HepG2 (cell line): ENCODE measurements around the gene FXYD6. TPM values are rescaled to one million over a fixed set of nuclear protein-coding genes. Genes with fewer than 3 reads are reported as not detected.

Experiments
- ARHGAP35 ChIP-seq: sonication (generic); formaldehyde crosslinking; IDR thresholded peaks from 2 replicates; pipeline ENCODE4 v1.9.0; 2022; ENCODE audit warnings: mild to moderate bottlenecking, inconsistent platforms, moderate library complexity, missing genetic modification reagents, borderline replicate concordance
- BRD4 ChIP-seq: sonication (generic); formaldehyde crosslinking; IDR thresholded peaks from 2 replicates; pipeline ENCODE4 v1.4.0; 2020; ENCODE audit warnings: missing genetic modification reagents
- ELF4 ChIP-seq: sonication (generic); formaldehyde crosslinking; IDR thresholded peaks from 2 replicates; pipeline ENCODE4 v1.5.0; 2020; ENCODE audit warnings: missing genetic modification reagents, mild to moderate bottlenecking, moderate library complexity, borderline replicate concordance
- MEIS1 ChIP-seq: sonication (generic); formaldehyde crosslinking; IDR thresholded peaks from 2 replicates; pipeline ENCODE4 v1.9.0; 2021; ENCODE audit warnings: mild to moderate bottlenecking, missing genetic modification reagents, moderate library complexity, borderline replicate concordance
- NFIB ChIP-seq: sonication (generic); formaldehyde crosslinking; IDR thresholded peaks from 2 replicates; pipeline ENCODE4 v1.9.0; 2021; ENCODE audit warnings: missing genetic modification reagents, mild to moderate bottlenecking, borderline replicate concordance
- PLRG1 ChIP-seq: fragments of 450-650 bp; conservative IDR thresholded peaks from 2 replicates; pipeline ENCODE4 v1.6.1; 2016
- RAD21 ChIP-seq: fragments of 450-650 bp; formaldehyde crosslinking; IDR thresholded peaks from 2 replicates; pipeline ENCODE4 v1.5.0; 2020; ENCODE audit warnings: mild to moderate bottlenecking
- SALL2 ChIP-seq: sonication (generic); formaldehyde crosslinking; IDR thresholded peaks from 2 replicates; pipeline ENCODE4 v1.8.1; 2023; ENCODE audit warnings: mild to moderate bottlenecking, missing genetic modification reagents, inconsistent platforms
- SMAD3 ChIP-seq: sonication (generic); formaldehyde crosslinking; IDR thresholded peaks from 2 replicates; pipeline ENCODE4 v1.4.0; 2020; ENCODE audit warnings: missing genetic modification reagents
- U2AF1 ChIP-seq: fragments of 200-400 bp; formaldehyde crosslinking; optimal IDR thresholded peaks from 2 replicates; pipeline ENCODE3; 2017; ENCODE audit warnings: mild to moderate bottlenecking, low read depth, low read length
- XRCC5 ChIP-seq: fragments of 200-400 bp; formaldehyde crosslinking; optimal IDR thresholded peaks from 2 replicates; pipeline ENCODE3; 2017; ENCODE audit warnings: mild to moderate bottlenecking, low read length
- ZFP90 ChIP-seq: sonication (generic); formaldehyde crosslinking; IDR thresholded peaks from 2 replicates; pipeline ENCODE4 v1.8.0; 2022; ENCODE audit warnings: missing genetic modification reagents, mild to moderate bottlenecking, inconsistent platforms, borderline replicate concordance
- ZIK1 ChIP-seq: sonication (generic); formaldehyde crosslinking; IDR thresholded peaks from 2 replicates; pipeline ENCODE4 v1.5.0; 2020; ENCODE audit warnings: mild to moderate bottlenecking, low read depth, missing genetic modification reagents, borderline replicate concordance
- ZNF34 ChIP-seq: sonication (generic); formaldehyde crosslinking; IDR thresholded peaks from 2 replicates; pipeline ENCODE4 v1.4.0; 2020; ENCODE audit warnings: mild to moderate bottlenecking, missing genetic modification reagents, borderline replicate concordance
- ZNF572 ChIP-seq: sonication (generic); formaldehyde crosslinking; IDR thresholded peaks from 2 replicates; pipeline ENCODE4 v1.5.1; 2020; ENCODE audit warnings: mild to moderate bottlenecking, missing genetic modification reagents
- ZNF672 ChIP-seq: sonication (generic); formaldehyde crosslinking; IDR thresholded peaks from 2 replicates; pipeline ENCODE4 v1.8.1; 2022; ENCODE audit warnings: missing genetic modification reagents
- polyA plus RNA-seq, 8 experiments: library from polyadenylated mRNA; depleted of rRNA in 3 of 8; stranded (reverse) in 7 of 8; unstranded in 1 of 8; fragments of >200 nt; fragmentation: Illumina TruSeq in 4 of 8; extraction: Trizol in 4 of 8; gene quantifications; 2 replicates each; pipeline versions ENCODE4 v1.2.1 to v1.2.3, GENCODE V29; 2011 to 2016; ENCODE audit warnings: low read depth in 4 of 8, missing spikeins in 1 of 8, mixed read lengths in 1 of 8; ENCODE audit not compliant: insufficient read depth in 1 of 8
- total RNA-seq, 5 experiments: library from RNA; depleted of rRNA; stranded (reverse); fragments of >200 nt; fragmentation: Illumina TruSeq; extraction: Trizol; gene quantifications; 2 replicates each; pipeline ENCODE4 v1.2.3, GENCODE V29; 2016; ENCODE audit warnings: low read depth in 1 of 5
- TF ChIP-seq, protein P1 (sequence below): sonication (generic); formaldehyde crosslinking; IDR thresholded peaks from 2 replicates; pipeline ENCODE4 v1.4.0; 2020; ENCODE audit warnings: low read depth, mild to moderate bottlenecking, missing genetic modification reagents
- TF ChIP-seq, protein P2 (sequence below): fragments of 450-650 bp; IDR thresholded peaks from 2 replicates; pipeline ENCODE4 v1.6.1; 2016
- TF ChIP-seq, protein P3 (sequence below): sonication (generic); formaldehyde crosslinking; IDR thresholded peaks from 2 replicates; pipeline ENCODE4 v1.9.0; 2022; ENCODE audit warnings: missing genetic modification reagents, mild to moderate bottlenecking, borderline replicate concordance
- TF ChIP-seq, protein P4 (sequence below): sonication (generic); formaldehyde crosslinking; IDR thresholded peaks from 2 replicates; pipeline ENCODE4 v1.4.0; 2020; ENCODE audit warnings: missing genetic modification reagents

FXYD6 gene
- total and polyA plus RNA-seq, 2 of the 13 experiments (the other 11 are each of a cell fraction or from before 2014, with no cell fraction given) = not detected

DNA sequence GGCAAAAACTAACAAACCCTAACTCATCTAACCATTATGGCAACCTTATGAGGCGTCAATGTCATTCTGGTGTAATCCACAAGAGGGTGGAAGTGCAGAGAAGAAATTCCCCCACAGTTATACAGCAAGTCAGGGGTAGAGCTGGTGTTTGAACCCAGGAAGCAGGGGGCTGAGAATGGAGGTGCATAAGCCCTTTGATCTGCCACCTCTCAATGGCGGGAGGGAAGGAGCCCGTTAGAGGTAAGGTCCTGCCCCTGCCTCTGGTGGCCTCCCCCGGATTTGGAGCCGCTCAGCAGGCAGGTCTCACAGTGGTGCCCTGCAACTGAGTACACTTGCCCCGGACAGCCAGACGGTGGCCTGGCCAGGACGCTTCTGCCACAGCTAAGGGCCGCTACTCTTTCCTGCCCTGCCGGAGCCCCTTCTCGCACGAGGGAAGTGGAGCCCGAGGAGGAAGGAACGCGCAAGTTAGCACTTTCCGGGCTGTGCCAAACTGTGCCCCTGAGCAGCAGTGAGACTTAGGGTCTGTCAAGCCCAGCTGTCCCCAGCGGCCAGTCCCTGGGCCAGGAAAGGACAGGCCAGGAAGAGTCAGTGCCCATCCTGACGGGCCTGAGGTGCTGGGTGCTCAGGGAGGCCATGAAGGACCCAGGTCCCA lies 53.0 kb downstream of the FXYD6 start (continued):
- TF ChIP-seq, protein P1, sequence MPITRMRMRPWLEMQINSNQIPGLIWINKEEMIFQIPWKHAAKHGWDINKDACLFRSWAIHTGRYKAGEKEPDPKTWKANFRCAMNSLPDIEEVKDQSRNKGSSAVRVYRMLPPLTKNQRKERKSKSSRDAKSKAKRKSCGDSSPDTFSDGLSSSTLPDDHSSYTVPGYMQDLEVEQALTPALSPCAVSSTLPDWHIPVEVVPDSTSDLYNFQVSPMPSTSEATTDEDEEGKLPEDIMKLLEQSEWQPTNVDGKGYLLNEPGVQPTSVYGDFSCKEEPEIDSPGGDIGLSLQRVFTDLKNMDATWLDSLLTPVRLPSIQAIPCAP (CRISPR knock-in tag) = no peak
- no peak for TF ChIP-seq RAD21
- no peak for TF ChIP-seq SMAD3 (CRISPR knock-in tag)
- no peak for TF ChIP-seq ZNF34 (CRISPR knock-in tag)
- 0 out of 2 replicates have a peak, but pooled peaks have one; percentile 35 for TF ChIP-seq ZNF572 (CRISPR knock-in tag)
- no peak for TF ChIP-seq ZFP90
- TF ChIP-seq PLRG1 = no peak
- TF ChIP-seq ZIK1 = no peak
- TF ChIP-seq ELF4 = no peak
- TF ChIP-seq, protein P2, sequence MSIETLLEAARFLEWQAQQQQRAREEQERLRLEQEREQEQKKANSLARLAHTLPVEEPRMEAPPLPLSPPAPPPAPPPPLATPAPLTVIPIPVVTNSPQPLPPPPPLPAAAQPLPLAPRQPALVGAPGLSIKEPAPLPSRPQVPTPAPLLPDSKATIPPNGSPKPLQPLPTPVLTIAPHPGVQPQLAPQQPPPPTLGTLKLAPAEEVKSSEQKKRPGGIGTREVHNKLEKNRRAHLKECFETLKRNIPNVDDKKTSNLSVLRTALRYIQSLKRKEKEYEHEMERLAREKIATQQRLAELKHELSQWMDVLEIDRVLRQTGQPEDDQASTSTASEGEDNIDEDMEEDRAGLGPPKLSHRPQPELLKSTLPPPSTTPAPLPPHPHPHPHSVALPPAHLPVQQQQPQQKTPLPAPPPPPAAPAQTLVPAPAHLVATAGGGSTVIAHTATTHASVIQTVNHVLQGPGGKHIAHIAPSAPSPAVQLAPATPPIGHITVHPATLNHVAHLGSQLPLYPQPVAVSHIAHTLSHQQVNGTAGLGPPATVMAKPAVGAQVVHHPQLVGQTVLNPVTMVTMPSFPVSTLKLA = no peak
- no peak for TF ChIP-seq U2AF1
- TF ChIP-seq MEIS1 (CRISPR knock-in tag) = no peak
- TF ChIP-seq, protein P3, sequence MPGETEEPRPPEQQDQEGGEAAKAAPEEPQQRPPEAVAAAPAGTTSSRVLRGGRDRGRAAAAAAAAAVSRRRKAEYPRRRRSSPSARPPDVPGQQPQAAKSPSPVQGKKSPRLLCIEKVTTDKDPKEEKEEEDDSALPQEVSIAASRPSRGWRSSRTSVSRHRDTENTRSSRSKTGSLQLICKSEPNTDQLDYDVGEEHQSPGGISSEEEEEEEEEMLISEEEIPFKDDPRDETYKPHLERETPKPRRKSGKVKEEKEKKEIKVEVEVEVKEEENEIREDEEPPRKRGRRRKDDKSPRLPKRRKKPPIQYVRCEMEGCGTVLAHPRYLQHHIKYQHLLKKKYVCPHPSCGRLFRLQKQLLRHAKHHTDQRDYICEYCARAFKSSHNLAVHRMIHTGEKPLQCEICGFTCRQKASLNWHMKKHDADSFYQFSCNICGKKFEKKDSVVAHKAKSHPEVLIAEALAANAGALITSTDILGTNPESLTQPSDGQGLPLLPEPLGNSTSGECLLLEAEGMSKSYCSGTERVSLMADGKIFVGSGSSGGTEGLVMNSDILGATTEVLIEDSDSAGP (CRISPR knock-in tag) = 0 out of 2 replicates have a peak, but pooled peaks have one; percentile 29
- no peak for TF ChIP-seq SALL2 (CRISPR knock-in tag)
- peak; percentile 38 for TF ChIP-seq XRCC5
- TF ChIP-seq ZNF672 (CRISPR knock-in tag) = no peak
- no peak for TF ChIP-seq ARHGAP35 (CRISPR knock-in tag)
- TF ChIP-seq BRD4 = 0 out of 2 replicates have a peak, but pooled peaks have one; percentile 44
- no peak for TF ChIP-seq NFIB
- TF ChIP-seq, protein P4, sequence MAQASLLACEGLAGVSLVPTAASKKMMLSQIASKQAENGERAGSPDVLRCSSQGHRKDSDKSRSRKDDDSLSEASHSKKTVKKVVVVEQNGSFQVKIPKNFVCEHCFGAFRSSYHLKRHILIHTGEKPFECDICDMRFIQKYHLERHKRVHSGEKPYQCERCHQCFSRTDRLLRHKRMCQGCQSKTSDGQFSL (CRISPR knock-in tag) = no peak
